D721Med (cell line): ENCODE data around the gene ABHD12B.

Experiments
- DNase-seq: peaks from one replicate; pipeline ENCODE4 v3.0.0; 2011; ENCODE audit warnings: low spot score; ENCODE audit not compliant: insufficient read length
- FAIRE-seq: peaks from 2 replicates; lab custom pipeline; 2011; peaks lifted over from hg19 to GRCh38; lab: Jason Lieb, UNC
- TF ChIP-seq, protein P1 (sequence below): IDR thresholded peaks from 2 replicates; pipeline ENCODE4 v1.5.1; 2012; ENCODE audit warnings: mild to moderate bottlenecking, control low read depth; ENCODE audit not compliant: insufficient read depth; ENCODE audit errors: missing control alignments

The ABHD12B gene

DNA sequence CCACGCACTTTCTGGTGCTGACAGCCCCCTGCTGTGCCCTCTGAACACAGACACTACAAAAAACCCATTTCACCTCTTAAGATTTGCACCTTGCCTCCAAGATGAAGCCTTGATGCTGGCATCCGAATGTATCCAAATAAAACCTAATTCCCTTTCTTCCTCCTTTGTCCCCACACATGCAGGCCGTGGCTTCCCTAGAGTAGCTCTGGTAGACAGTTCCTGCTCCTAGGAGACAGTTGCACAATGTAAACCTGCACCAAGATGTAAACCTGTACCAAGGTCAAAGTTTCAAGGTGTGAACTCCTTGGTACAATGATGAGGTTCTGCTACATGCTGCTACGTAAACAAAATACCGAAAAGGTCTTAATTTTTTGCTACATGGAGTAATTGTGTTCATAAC lies 625 bp upstream of the ABHD12B start:
- FAIRE-seq (no peak), DNase-seq (no peak)
- TF ChIP-seq, protein P1, sequence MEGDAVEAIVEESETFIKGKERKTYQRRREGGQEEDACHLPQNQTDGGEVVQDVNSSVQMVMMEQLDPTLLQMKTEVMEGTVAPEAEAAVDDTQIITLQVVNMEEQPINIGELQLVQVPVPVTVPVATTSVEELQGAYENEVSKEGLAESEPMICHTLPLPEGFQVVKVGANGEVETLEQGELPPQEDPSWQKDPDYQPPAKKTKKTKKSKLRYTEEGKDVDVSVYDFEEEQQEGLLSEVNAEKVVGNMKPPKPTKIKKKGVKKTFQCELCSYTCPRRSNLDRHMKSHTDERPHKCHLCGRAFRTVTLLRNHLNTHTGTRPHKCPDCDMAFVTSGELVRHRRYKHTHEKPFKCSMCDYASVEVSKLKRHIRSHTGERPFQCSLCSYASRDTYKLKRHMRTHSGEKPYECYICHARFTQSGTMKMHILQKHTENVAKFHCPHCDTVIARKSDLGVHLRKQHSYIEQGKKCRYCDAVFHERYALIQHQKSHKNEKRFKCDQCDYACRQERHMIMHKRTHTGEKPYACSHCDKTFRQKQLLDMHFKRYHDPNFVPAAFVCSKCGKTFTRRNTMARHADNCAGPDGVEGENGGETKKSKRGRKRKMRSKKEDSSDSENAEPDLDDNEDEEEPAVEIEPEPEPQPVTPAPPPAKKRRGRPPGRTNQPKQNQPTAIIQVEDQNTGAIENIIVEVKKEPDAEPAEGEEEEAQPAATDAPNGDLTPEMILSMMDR: no peak

DNA sequence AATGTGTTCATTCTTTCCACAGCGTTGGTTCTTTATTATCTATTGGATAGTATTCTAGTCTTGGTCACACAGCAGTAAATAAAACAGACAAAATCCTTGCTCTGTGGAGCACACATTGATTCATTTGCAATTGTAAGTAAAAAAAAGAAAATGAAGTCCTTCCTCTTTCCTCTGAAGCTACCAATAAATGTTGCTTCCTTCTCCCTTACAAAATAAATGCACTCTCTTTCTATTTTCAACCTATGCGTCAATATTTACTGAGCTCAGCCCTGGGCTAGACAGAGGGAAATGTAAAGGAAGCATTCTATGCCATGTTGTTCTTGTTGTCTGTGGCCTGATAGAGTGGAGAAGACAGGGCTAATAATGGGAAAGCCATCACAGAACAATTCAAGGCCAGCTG lies 2.9 kb downstream of the ABHD12B start:
- TF ChIP-seq, protein P1: no peak
- FAIRE-seq (no peak), DNase-seq (no peak)

DNA sequence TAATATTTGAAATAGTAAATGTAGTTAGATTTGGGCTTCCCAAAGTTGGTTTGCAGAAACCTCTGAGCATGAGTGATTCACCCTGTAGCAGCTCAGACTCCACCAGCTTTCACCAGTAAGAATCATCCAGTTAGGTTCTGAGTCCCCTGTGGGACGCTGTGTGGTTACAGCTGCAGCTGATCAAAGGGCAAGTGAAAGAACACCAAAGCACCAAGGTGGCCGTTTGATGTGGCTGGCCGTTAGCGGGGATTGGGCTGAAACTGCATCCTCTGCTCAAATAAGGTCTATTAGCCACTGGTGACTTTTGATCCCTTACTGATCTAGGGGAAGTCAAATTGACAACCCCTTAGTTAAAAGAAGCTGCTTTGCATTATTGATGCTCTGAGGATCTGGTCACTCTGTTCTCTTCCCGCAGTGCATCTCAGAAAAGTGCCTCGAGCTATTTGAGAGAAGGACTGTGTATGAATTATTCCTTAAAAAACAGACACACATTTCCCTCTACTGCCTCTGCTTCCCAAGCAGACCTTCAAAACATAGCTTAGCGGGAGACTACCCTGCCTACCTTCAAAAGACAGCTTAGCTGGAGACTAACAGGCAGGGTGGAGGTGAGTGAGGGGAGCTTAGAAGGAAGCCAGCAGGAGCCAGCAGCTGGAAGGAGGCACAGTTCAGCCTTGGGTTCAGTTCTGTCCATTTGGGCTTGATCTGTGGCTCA lies 3.7 kb downstream of the ABHD12B start:
- DNase-seq: no peak
- TF ChIP-seq, protein P1: no peak
- no peak for FAIRE-seq

DNA sequence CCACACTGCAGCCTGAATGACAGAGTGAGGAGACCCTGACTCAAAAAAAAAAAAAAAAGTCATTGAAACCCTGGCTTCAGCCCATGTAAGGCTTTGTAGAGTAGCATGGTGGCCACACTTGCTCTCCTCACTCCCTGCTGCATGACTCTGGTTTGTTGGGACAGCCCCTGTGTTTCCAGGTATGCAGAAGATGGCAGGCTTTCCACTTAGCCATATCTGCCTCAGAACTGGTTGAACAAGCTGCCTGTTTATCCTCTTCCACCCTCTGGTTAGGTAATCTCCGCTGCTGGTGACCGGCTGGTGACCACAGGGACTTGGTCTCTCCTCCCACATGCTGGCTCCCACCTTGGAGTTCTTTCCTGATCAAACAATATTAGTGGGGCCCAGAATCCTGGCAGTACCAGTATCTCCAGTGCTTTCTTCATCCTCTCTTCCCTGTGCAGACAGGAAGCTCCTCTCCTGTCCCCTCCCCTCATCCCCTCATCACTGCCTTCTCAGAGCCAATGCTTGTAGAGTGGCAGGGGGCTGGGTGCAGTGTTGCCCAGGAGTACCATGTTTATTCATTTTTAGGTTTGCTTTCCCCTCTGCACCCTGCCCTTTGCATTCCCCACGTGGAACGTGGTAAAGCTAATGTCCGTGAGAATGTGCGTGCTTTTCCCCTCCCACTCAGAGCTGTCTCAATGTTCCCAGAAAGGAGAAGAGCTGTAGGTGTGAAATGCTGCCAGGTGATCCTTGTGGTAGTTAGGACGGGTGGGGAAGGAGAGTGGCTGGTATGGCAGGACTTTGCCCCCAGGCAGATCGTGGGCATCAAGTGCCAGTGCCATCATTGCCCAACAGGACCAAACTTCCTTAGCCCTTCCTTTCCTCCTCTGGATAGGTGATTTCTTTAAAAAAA lies 11.3 kb downstream of the ABHD12B start:
- no peak for DNase-seq
- FAIRE-seq: no peak

DNA sequence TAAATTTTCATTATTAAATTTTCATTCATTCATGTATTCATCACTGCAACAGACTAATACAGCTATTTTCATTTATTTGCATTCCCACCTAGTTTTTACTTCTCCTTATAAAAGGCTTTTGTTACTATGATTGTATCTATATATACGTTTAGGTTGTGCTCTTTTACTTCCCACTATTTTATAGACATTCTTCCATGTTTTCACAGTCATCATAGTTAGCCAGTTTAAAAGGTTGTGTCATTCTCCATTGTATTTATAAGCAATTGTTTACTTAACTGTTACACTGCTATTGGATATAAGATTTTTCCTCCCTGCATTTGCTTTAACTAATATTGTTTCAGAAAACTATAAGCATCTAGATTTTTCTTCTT lies 12.0 kb downstream of the ABHD12B start:
- TF ChIP-seq, protein P1: no peak
- DNase-seq (no peak), FAIRE-seq (no peak)

More for the DNA sequence above, 11.3 kb downstream of the ABHD12B start:
- TF ChIP-seq, protein P1: no peak

DNA sequence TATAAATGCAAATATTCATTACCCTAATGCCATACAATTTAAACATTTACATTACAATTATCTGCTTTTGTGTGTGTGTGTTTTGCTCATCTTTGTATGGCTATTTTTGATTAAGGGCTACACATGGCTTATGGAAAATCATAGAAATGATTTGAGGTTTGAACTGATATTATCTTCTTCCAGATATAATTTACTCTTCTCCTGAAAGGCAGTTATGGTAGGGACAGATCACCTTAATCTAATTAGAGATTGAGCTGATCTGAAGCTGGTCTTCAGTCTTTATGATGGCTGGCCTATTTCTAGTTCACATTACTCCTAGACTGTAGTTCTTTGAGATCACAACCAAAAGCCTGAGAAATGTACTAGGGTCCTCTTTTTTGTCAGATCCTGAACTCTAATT lies 15.6 kb downstream of the ABHD12B start:
- TF ChIP-seq, protein P1: no peak
- no peak for FAIRE-seq
- DNase-seq: no peak
